H1 (cell line): Measurements from ENCODE around the gene RNF208. TPM values are rescaled to one million over a fixed set of nuclear protein-coding genes. Genes with fewer than 3 reads are reported as not detected.
A peak's percentile ranks its signal among the peaks of the same experiment; 100 is the strongest.

Experiments
- CTCF ChIA-PET: fragments of 300-600 bp; sonication (Branson Sonifier 250); formaldehyde crosslinking; loops from one replicate; lab custom pipeline; 2021; ENCODE audit not compliant: partially characterized antibody; lab: Charles Lee
- POLR2A ChIA-PET: fragments of 300-600 bp; sonication (Branson Sonifier 250); formaldehyde crosslinking; loops from one replicate; lab custom pipeline; 2021; ENCODE audit warnings: inconsistent platforms; ENCODE audit not compliant: partially characterized antibody; lab: Charles Lee
- DNase-seq, 2 experiments: peaks; one replicate each; pipeline versions ENCODE4 v3.0.0 to v3.0.0-alpha.2; 2010 to 2022; ENCODE audit warnings: low spot score in 2 of 2, low read depth in 1 of 2, mixed read lengths in 1 of 2
- FAIRE-seq: peaks from 2 replicates; lab custom pipeline; 2011; peaks lifted over from hg19 to GRCh38; lab: Jason Lieb, UNC
- H2AFZ ChIP-seq: 2 replicates; pipeline ENCODE4 v1.8.1; 2012; ENCODE audit warnings: low read length, inconsistent platforms
- H2AK5ac ChIP-seq: 2 replicates; pipeline ENCODE4 v1.6.1; 2013; ENCODE audit warnings: low read depth, low read length
- H2BK120ac ChIP-seq: replicated peaks from 2 replicates; pipeline ENCODE3; 2013; ENCODE audit warnings: low read depth, low read length, inconsistent platforms
- H2BK12ac ChIP-seq: 2 replicates; pipeline ENCODE4 v1.6.1; 2013; ENCODE audit warnings: low read depth, low read length
- H2BK15ac ChIP-seq: 2 replicates; pipeline ENCODE4 v1.6.1; 2013; ENCODE audit warnings: low read length
- H2BK20ac ChIP-seq: 2 replicates; pipeline ENCODE4 v1.6.1; 2013; ENCODE audit warnings: low read length
- H2BK5ac ChIP-seq: 2 replicates; pipeline ENCODE4 v1.6.1; 2013; ENCODE audit warnings: low read depth, low read length
- H3K14ac ChIP-seq: 2 replicates; pipeline ENCODE4 v1.6.1; 2013; ENCODE audit warnings: inconsistent platforms; ENCODE audit not compliant: insufficient read length
- H3K18ac ChIP-seq: 2 replicates; pipeline ENCODE4 v1.6.1; 2013; ENCODE audit warnings: low read length; ENCODE audit errors: extremely low read depth
- H3K23ac ChIP-seq: 2 replicates; pipeline ENCODE4 v1.6.1; 2013; ENCODE audit warnings: inconsistent platforms; ENCODE audit not compliant: insufficient read length
- H3K23me2 ChIP-seq: 2 replicates; pipeline ENCODE4 v1.6.1; 2013; ENCODE audit warnings: low read depth, low read length
- H3K27ac ChIP-seq: 2 replicates; pipeline ENCODE4 v1.6.1; 2011; ENCODE audit warnings: low read depth, low read length, inconsistent platforms
- H3K27me3 ChIP-seq, 4 experiments: replicated peaks in 1 of 4; 1 replicate in 1 of 4; 2 replicates in 3 of 4; pipeline versions ENCODE4 v1.6.1 to v1.8.1; 2011 to 2013; ENCODE audit warnings: low read length in 3 of 4, mild to moderate bottlenecking in 3 of 4, inconsistent platforms in 2 of 4, mixed read lengths in 2 of 4, moderate library complexity in 1 of 4; ENCODE audit not compliant: control insufficient read depth in 3 of 4, insufficient read depth in 3 of 4; ENCODE audit errors: extremely low read depth in 1 of 4
- H3K36me3 ChIP-seq, 4 experiments: 2 replicates each; pipeline versions ENCODE4 v1.6.1 to v1.8.1; 2011 to 2013; ENCODE audit warnings: mild to moderate bottlenecking in 4 of 4, low read length in 3 of 4, moderate library complexity in 2 of 4, control low read depth in 1 of 4, inconsistent platforms in 1 of 4; ENCODE audit not compliant: insufficient read depth in 4 of 4, control insufficient read depth in 2 of 4
- H3K4ac ChIP-seq: replicated peaks from 2 replicates; pipeline ENCODE3; 2013; ENCODE audit warnings: low read length, low read depth, mixed read lengths, inconsistent platforms; ENCODE audit not compliant: insufficient read length
- H3K4me1 ChIP-seq, 4 experiments: replicated peaks in 1 of 4; 1 replicate in 1 of 4; 2 replicates in 3 of 4; pipeline versions ENCODE4 v1.6.1 to v1.8.1; 2011 to 2013; ENCODE audit warnings: low read length in 3 of 4, inconsistent platforms in 2 of 4, mixed read lengths in 1 of 4; ENCODE audit not compliant: insufficient read depth in 4 of 4, control insufficient read depth in 3 of 4
- H3K4me2 ChIP-seq, 2 experiments: 2 replicates each; pipeline versions ENCODE4 v1.6.1 to v1.8.1; 2011 to 2013; ENCODE audit warnings: low read depth in 2 of 2, low read length in 2 of 2, control low read depth in 1 of 2, inconsistent platforms in 1 of 2, mild to moderate bottlenecking in 1 of 2; ENCODE audit not compliant: insufficient read depth in 1 of 2
- H3K4me3 ChIP-seq, 4 experiments: fragments of 200-600, 300-600 bp in 1 of 4; sonication (generic), shearing (Covaris generic), sonication (Bioruptor Twin) in 1 of 4; 2 replicates each; pipeline versions ENCODE4 v1.5.1 to v1.8.1; 2011 to 2016; ENCODE audit warnings: low read length in 4 of 4, low read depth in 3 of 4, control low read depth in 2 of 4, inconsistent platforms in 2 of 4, mild to moderate bottlenecking in 2 of 4, mixed read lengths in 1 of 4, moderate library complexity in 1 of 4; ENCODE audit not compliant: insufficient read depth in 2 of 4; ENCODE audit errors: extremely low read depth in 1 of 4
- H3K56ac ChIP-seq: replicated peaks from 2 replicates; pipeline ENCODE3; 2013; ENCODE audit warnings: low read depth, mild to moderate bottlenecking, mixed read lengths, low read length, inconsistent platforms; ENCODE audit not compliant: insufficient read length
- H3K79me1 ChIP-seq: 2 replicates; pipeline ENCODE4 v1.6.1; 2013; ENCODE audit warnings: low read depth, low read length, control low read depth
- H3K79me2 ChIP-seq, 2 experiments: 2 replicates each; pipeline versions ENCODE4 v1.6.1 to v1.8.1; 2012 to 2013; ENCODE audit warnings: low read length in 2 of 2, mild to moderate bottlenecking in 2 of 2, inconsistent platforms in 1 of 2; ENCODE audit not compliant: insufficient read depth in 2 of 2, control insufficient read depth in 1 of 2
- H3K9ac ChIP-seq, 4 experiments: replicated peaks in 1 of 4; 1 replicate in 1 of 4; 2 replicates in 3 of 4; pipeline versions ENCODE4 v1.6.1 to v1.8.1; 2011 to 2013; ENCODE audit warnings: low read depth in 3 of 4, low read length in 3 of 4, control low read depth in 2 of 4, mild to moderate bottlenecking in 2 of 4, moderate library complexity in 2 of 4, inconsistent platforms in 1 of 4; ENCODE audit errors: extremely low read depth in 1 of 4
- H3K9me3 ChIP-seq, 2 experiments: 2 replicates each; pipeline versions ENCODE4 v1.6.1 to v1.8.1; 2012 to 2013; ENCODE audit warnings: mild to moderate bottlenecking in 2 of 2, moderate library complexity in 2 of 2, control low read depth in 1 of 2, inconsistent platforms in 1 of 2, low read depth in 1 of 2, low read length in 1 of 2, mixed read lengths in 1 of 2; ENCODE audit not compliant: insufficient read depth in 2 of 2
- H4K20me1 ChIP-seq, 2 experiments: replicated peaks in 1 of 2; 2 replicates each; pipeline versions ENCODE3 to v1.8.1; 2011 to 2013; ENCODE audit warnings: inconsistent platforms in 2 of 2, low read length in 2 of 2, mild to moderate bottlenecking in 1 of 2; ENCODE audit not compliant: insufficient read depth in 2 of 2, control insufficient read depth in 1 of 2
- H4K5ac ChIP-seq: 2 replicates; pipeline ENCODE4 v1.6.1; 2013; ENCODE audit warnings: low read length, low read depth, mixed read lengths, inconsistent platforms; ENCODE audit not compliant: insufficient read length
- H4K8ac ChIP-seq: 2 replicates; pipeline ENCODE4 v1.8.0; 2013; ENCODE audit warnings: mild to moderate bottlenecking, moderate library complexity, low read length, inconsistent platforms; ENCODE audit not compliant: insufficient read depth; ENCODE audit errors: extremely low read depth
- H4K91ac ChIP-seq: replicated peaks from 2 replicates; pipeline ENCODE3; 2013; ENCODE audit warnings: low read length, mixed read lengths, inconsistent platforms; ENCODE audit not compliant: insufficient read length
- RNF2 ChIP-seq: fragments of 200-900, 300-1000 bp; sonication (generic); IDR thresholded peaks from 2 replicates; pipeline ENCODE4 v1.7.1; 2016; ENCODE audit warnings: borderline replicate concordance, low read depth, mild to moderate bottlenecking, antibody characterized with exemption, low read length; ENCODE audit not compliant: poor library complexity, severe bottlenecking; ENCODE audit errors: missing control alignments
- WGBS, 2 experiments: shearing (Covaris generic) in 1 of 2; methylation state at CpG; one replicate each; pipeline versions ENCODE4 v1.1.6 to v1.1.7; 2013 to 2015; ENCODE audit warnings: low lambda C conversion rate in 2 of 2, mixed read lengths in 2 of 2, inconsistent platforms in 1 of 2, low coverage in 1 of 2, missing lambda C conversion rate in 1 of 2; ENCODE audit not compliant: insufficient replicate concordance in 2 of 2, insufficient coverage in 1 of 2, insufficient read length in 1 of 2; ENCODE audit errors: extremely low coverage in 1 of 2, missing lambda C conversion rate in 1 of 2; 5-methylcytosine and 5-hydroxymethylcytosine counted together
- polyA plus RNA-seq, 7 experiments: library from polyadenylated mRNA; depleted of rRNA in 3 of 7; stranded (reverse) in 5 of 7; unstranded in 2 of 7; fragments of >200 nt in 5 of 7; fragments of 200-250 nt in 2 of 7; gene quantifications; 1 replicate in 5 of 7; 2 replicates in 1 of 7; 4 replicates in 1 of 7; pipeline versions ENCODE4 v1.2.1 to v1.2.3, GENCODE V29; 2011 to 2013; ENCODE audit warnings: missing spikeins in 2 of 7, mixed read lengths in 2 of 7
- total RNA-seq: library from RNA; stranded (reverse); fragmentation: NEBNext Ultra II Directional; extraction: Animal tissue kit (Norgen Biotek cat#: 25700); gene quantifications from 2 replicates; pipeline ENCODE4 v1.2.1, GENCODE V29; 2021

The RNF208 gene
- total and polyA plus RNA-seq, 2 of the 8 experiments (the other 6 are each of a cell fraction or from before 2014, with no cell fraction given) = 2.7 to 7.7 TPM

DNA sequence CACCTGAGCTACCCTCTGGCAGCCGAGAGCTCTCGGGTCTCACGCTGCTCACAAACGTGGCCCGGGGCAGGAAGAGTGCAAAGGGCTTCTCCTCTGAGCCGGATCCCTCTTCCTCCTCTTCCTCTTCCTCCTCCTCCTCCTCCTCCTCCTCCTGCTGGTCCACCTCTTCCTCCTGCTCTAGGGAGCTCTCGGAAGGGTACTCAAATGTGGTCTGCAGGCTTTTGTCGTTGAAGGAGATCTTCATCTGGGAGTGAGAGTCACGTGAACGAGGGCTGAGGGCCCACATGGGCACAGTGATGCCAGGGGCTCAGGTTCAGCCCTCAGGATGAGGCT, 29.6 kb downstream of the RNF208 start:
- Histone ChIP-seq H2BK20ac (no peak overlapping the region), H2BK120ac (no peak overlapping the region), H3K4me1 (peaks cover 0 to 29% (median 9%) of the 10 kb centered on the region in 4 experiments; a peak in 6 of 7 replicates), H3K79me1 (peaks cover 10% of the 10 kb centered on the region), H3K4me3 (no peak overlapping the region), H3K79me2 (peaks cover 0 to 24% of the 10 kb centered on the region in 2 experiments; a peak in 1 of 4 replicates), H3K9me3 (no peaks in the 10 kb centered on the region), H2BK12ac (no peak overlapping the region), H4K91ac (no peak overlapping the region), H2AFZ (no peak overlapping the region), H3K23ac (no peak overlapping the region), H2AK5ac (no peak overlapping the region), H3K14ac (no peak overlapping the region), H4K20me1 (peaks cover 15 to 32% of the 10 kb centered on the region in 2 experiments), H3K18ac (no peak overlapping the region), H3K36me3 (peaks cover 0 to 4% (median 1%) of the 10 kb centered on the region in 4 experiments; a peak in 2 of 8 replicates), H4K8ac (peak overlapping the region; percentile 46; the same call in 1 of the 2 replicates), H3K56ac (no peak overlapping the region), H3K27me3 (no peaks in the 10 kb centered on the region), H2BK5ac (no peak overlapping the region), H3K9ac (no peak overlapping the region), H3K27ac (no peak overlapping the region), H3K23me2 (peaks cover 8% of the 10 kb centered on the region; the same call in 1 of the 2 replicates), H4K5ac (no peak overlapping the region), H2BK15ac (no peak overlapping the region), H3K4me2 (no peak overlapping the region), H3K4ac (no peak overlapping the region)
- DNase-seq = no peak
- TF ChIP-seq RNF2 = no peak
- ChIA-PET CTCF (interaction anchor here (1.1 to 14.0 kb wide), 5 partner anchors 15 to 62 kb away, joined by 3 to 204 read pairs (median 4); partner anchors contain the start of genes CYSRT1, LRRC26, RNF208 and RNF224), POLR2A (interaction anchor here (0.6 to 11.0 kb wide), 7 partner anchors 10 to 67 kb away, joined by 3 to 107 read pairs (median 3); partner anchors contain the start of genes NDOR1, RNF224, TMEM203 and TUBB4B)
- no peak for FAIRE-seq
- 88% methylated on average over 10 of the region's 10 CpGs; no CpG with 5 or more reads in 1 of the 2 experiments for WGBS, 2 experiments
